K562 (cell line): ENCODE results near the gene DCAF6. TPM values are rescaled to one million over a fixed set of nuclear protein-coding genes. Genes with fewer than 3 reads are reported as not detected.

Experiments used
- CTBP1 ChIP-seq: fragments of 450-650 bp; IDR thresholded peaks from 2 replicates; pipeline ENCODE4 v1.6.1; 2016; ENCODE audit warnings: borderline replicate concordance
- GATA2 ChIP-seq: sonication (generic); formaldehyde crosslinking; IDR thresholded peaks from 2 replicates; pipeline ENCODE4 v1.4.0; 2020; ENCODE audit warnings: mild to moderate bottlenecking, missing genetic modification reagents
- L3MBTL2 ChIP-seq: fragments of 450-650 bp; IDR thresholded peaks from 2 replicates; pipeline ENCODE4 v1.6.1; 2016; ENCODE audit warnings: mild to moderate bottlenecking, moderate library complexity
- LARP7 ChIP-seq: fragments of 450-650 bp; IDR thresholded peaks from 2 replicates; pipeline ENCODE4 v1.6.1; 2016
- MIER1 ChIP-seq: fragments of 450-650 bp; IDR thresholded peaks from 2 replicates; pipeline ENCODE4 v1.6.1; 2016; ENCODE audit warnings: antibody characterized with exemption, mild to moderate bottlenecking, low read depth
- MTA2 ChIP-seq: fragments of 450-650 bp; IDR thresholded peaks from 2 replicates; pipeline ENCODE4 v1.6.1; 2016; ENCODE audit warnings: low read depth
- MYNN ChIP-seq, 2 experiments: sonication (generic); formaldehyde crosslinking in 1 of 2; IDR thresholded peaks; 2 replicates each; pipeline versions ENCODE4 v1.5.0 to v1.6.1; 2016 to 2020; ENCODE audit warnings: antibody characterized with exemption in 1 of 2, missing genetic modification reagents in 1 of 2
- RBM34 ChIP-seq: fragments of 200-400 bp; formaldehyde crosslinking; IDR thresholded peaks from 2 replicates; pipeline ENCODE4 v1.6.1; 2018; ENCODE audit warnings: low read length, borderline replicate concordance; ENCODE audit not compliant: insufficient read depth
- SMARCA5 ChIP-seq: fragments of 450-650 bp; IDR thresholded peaks from 2 replicates; pipeline ENCODE4 v1.6.1; 2016
- ZFP1 ChIP-seq: fragments of 450-650 bp; formaldehyde crosslinking; IDR thresholded peaks from 2 replicates; pipeline ENCODE4 v1.4.0; 2020; ENCODE audit warnings: mild to moderate bottlenecking, mixed read lengths
- ZNF184 ChIP-seq: sonication (generic); formaldehyde crosslinking; IDR thresholded peaks from 2 replicates; pipeline ENCODE4 v1.5.0; 2020; ENCODE audit warnings: missing genetic modification reagents
- ZNF41 ChIP-seq: fragments of 250-450 bp; sonication (Bioruptor Pico); conservative IDR thresholded peaks from 2 replicates; pipeline ENCODE4 v1.4.0; 2020; ENCODE audit warnings: mild to moderate bottlenecking
- polyA plus RNA-seq, 8 experiments: library from polyadenylated mRNA; depleted of rRNA in 4 of 8; stranded (reverse) in 5 of 8; unstranded in 3 of 8; fragments of >200 nt; fragmentation: Nextera tagmentation in 2 of 8; fragmentation: Illumina TruSeq in 1 of 8; extraction: Ambion mirVana in 2 of 8; extraction: Trizol in 1 of 8; gene quantifications; 2 replicates each; pipeline versions ENCODE4 v1.2.1 to v1.2.3, GENCODE V29; 2011 to 2014; ENCODE audit warnings: inconsistent platforms in 1 of 8, missing spikeins in 1 of 8
- total RNA-seq, 7 experiments: library from RNA; depleted of rRNA in 6 of 7; stranded (reverse); fragments of >200 nt in 6 of 7; fragmentation: Illumina TruSeq in 2 of 7; extraction: Trizol in 2 of 7; gene quantifications; 2 replicates each; pipeline versions ENCODE4 v1.2.1 to v1.2.3, GENCODE V29; 2011 to 2021; ENCODE audit warnings: low replicate concordance in 1 of 7
- TF ChIP-seq, protein P1 (sequence below): fragments of 150-350 bp; conservative IDR thresholded peaks from 2 replicates; pipeline ENCODE4 v1.6.1; 2014; ENCODE audit warnings: low read length
- TF ChIP-seq, protein P2 (sequence below): fragments of 250-450 bp; sonication (Bioruptor Pico); IDR thresholded peaks from 2 replicates; pipeline ENCODE4 v1.8.0; 2022; ENCODE audit warnings: moderate library complexity, mild to moderate bottlenecking, inconsistent platforms
- TF ChIP-seq, protein P3 (sequence below): sonication (generic); formaldehyde crosslinking; IDR thresholded peaks from 2 replicates; pipeline ENCODE4 v1.8.0; 2022; ENCODE audit warnings: mild to moderate bottlenecking, missing genetic modification reagents
- TF ChIP-seq, protein P4 (sequence below): sonication (generic); formaldehyde crosslinking; IDR thresholded peaks from 2 replicates; pipeline ENCODE4 v1.8.0; 2023; ENCODE audit warnings: mild to moderate bottlenecking, missing genetic modification reagents
- TF ChIP-seq, protein P5 (sequence below): IDR thresholded peaks from 2 replicates; pipeline ENCODE4 v1.6.1; 2011; ENCODE audit warnings: borderline replicate concordance, low read depth, mild to moderate bottlenecking, moderate library complexity, low read length; ENCODE audit not compliant: insufficient read depth, poor library complexity, severe bottlenecking
- TF ChIP-seq, protein P6 (sequence below): fragments of 450-650 bp; IDR thresholded peaks from 2 replicates; pipeline ENCODE4 v1.6.1; 2017; ENCODE audit warnings: antibody characterized with exemption

Gene DCAF6
- total and polyA plus RNA-seq, 9 of the 15 experiments (the other 6 are each of a cell fraction or from before 2014, with no cell fraction given) = 19.1 to 102 (median 46.3) TPM

DNA sequence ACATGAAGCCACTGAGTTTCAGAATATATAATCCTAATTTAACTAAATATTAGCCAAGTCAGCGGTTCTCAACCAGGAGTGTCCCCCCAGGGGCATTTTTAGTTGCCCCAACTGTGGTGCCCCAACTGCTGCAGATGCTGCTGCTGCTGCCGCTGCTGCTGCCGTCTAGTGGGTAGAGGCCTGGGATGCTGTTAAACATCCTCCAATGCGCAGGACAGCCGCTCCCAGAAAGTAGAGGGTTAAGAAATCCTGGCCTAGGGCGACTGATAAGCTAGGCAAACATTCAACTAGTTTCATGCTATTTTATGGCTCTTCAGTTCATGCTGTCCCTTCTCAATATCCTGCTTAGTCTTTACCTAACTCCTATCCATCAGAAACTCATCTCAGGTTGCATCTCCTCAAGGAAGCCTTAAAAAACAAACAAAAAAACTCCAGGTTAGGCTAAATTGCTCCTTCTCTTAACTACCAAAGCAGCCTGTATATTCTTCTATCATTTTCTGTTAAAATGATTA, 9.9 kb upstream of the DCAF6 start (continued):
- TF ChIP-seq L3MBTL2 (no peak), CTBP1 (peak; percentile 90), RBM34 (no peak), ZFP1 (CRISPR knock-in tag) (no peak), ZNF41 (CRISPR knock-in tag) (no peak), ZNF184 (CRISPR knock-in tag) (no peak), MIER1 (no peak), LARP7 (no peak), MYNN (IDR thresholded peaks at IDR 0.05) (peak; percentile 66; the same call in 1 of the 2 replicates), MYNN (CRISPR knock-in tag; IDR thresholded peaks at IDR 0.05) (no peak), MTA2 (peak; percentile 25; the same call in 1 of the 2 replicates), SMARCA5 (no peak), GATA2 (CRISPR knock-in tag) (no peak)
- TF ChIP-seq, protein P1, sequence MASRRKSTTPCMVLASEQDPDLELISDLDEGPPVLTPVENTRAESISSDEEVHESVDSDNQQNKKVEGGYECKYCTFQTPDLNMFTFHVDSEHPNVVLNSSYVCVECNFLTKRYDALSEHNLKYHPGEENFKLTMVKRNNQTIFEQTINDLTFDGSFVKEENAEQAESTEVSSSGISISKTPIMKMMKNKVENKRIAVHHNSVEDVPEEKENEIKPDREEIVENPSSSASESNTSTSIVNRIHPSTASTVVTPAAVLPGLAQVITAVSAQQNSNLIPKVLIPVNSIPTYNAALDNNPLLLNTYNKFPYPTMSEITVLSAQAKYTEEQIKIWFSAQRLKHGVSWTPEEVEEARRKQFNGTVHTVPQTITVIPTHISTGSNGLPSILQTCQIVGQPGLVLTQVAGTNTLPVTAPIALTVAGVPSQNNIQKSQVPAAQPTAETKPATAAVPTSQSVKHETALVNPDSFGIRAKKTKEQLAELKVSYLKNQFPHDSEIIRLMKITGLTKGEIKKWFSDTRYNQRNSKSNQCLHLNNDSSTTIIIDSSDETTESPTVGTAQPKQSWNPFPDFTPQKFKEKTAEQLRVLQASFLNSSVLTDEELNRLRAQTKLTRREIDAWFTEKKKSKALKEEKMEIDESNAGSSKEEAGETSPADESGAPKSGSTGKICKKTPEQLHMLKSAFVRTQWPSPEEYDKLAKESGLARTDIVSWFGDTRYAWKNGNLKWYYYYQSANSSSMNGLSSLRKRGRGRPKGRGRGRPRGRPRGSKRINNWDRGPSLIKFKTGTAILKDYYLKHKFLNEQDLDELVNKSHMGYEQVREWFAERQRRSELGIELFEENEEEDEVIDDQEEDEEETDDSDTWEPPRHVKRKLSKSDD = no peak
- TF ChIP-seq, protein P2, sequence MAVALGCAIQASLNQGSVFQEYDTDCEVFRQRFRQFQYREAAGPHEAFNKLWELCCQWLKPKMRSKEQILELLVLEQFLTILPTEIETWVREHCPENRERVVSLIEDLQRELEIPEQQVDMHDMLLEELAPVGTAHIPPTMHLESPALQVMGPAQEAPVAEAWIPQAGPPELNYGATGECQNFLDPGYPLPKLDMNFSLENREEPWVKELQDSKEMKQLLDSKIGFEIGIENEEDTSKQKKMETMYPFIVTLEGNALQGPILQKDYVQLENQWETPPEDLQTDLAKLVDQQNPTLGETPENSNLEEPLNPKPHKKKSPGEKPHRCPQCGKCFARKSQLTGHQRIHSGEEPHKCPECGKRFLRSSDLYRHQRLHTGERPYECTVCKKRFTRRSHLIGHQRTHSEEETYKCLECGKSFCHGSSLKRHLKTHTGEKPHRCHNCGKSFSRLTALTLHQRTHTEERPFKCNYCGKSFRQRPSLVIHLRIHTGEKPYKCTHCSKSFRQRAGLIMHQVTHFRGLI (CRISPR knock-in tag) = no peak
- TF ChIP-seq, protein P3, sequence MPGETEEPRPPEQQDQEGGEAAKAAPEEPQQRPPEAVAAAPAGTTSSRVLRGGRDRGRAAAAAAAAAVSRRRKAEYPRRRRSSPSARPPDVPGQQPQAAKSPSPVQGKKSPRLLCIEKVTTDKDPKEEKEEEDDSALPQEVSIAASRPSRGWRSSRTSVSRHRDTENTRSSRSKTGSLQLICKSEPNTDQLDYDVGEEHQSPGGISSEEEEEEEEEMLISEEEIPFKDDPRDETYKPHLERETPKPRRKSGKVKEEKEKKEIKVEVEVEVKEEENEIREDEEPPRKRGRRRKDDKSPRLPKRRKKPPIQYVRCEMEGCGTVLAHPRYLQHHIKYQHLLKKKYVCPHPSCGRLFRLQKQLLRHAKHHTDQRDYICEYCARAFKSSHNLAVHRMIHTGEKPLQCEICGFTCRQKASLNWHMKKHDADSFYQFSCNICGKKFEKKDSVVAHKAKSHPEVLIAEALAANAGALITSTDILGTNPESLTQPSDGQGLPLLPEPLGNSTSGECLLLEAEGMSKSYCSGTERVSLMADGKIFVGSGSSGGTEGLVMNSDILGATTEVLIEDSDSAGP (CRISPR knock-in tag) = no peak
- TF ChIP-seq, protein P4, sequence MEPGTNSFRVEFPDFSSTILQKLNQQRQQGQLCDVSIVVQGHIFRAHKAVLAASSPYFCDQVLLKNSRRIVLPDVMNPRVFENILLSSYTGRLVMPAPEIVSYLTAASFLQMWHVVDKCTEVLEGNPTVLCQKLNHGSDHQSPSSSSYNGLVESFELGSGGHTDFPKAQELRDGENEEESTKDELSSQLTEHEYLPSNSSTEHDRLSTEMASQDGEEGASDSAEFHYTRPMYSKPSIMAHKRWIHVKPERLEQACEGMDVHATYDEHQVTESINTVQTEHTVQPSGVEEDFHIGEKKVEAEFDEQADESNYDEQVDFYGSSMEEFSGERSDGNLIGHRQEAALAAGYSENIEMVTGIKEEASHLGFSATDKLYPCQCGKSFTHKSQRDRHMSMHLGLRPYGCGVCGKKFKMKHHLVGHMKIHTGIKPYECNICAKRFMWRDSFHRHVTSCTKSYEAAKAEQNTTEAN (CRISPR knock-in tag) = no peak
- TF ChIP-seq, protein P5, sequence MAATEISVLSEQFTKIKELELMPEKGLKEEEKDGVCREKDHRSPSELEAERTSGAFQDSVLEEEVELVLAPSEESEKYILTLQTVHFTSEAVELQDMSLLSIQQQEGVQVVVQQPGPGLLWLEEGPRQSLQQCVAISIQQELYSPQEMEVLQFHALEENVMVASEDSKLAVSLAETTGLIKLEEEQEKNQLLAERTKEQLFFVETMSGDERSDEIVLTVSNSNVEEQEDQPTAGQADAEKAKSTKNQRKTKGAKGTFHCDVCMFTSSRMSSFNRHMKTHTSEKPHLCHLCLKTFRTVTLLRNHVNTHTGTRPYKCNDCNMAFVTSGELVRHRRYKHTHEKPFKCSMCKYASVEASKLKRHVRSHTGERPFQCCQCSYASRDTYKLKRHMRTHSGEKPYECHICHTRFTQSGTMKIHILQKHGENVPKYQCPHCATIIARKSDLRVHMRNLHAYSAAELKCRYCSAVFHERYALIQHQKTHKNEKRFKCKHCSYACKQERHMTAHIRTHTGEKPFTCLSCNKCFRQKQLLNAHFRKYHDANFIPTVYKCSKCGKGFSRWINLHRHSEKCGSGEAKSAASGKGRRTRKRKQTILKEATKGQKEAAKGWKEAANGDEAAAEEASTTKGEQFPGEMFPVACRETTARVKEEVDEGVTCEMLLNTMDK = no peak
- TF ChIP-seq, protein P6, sequence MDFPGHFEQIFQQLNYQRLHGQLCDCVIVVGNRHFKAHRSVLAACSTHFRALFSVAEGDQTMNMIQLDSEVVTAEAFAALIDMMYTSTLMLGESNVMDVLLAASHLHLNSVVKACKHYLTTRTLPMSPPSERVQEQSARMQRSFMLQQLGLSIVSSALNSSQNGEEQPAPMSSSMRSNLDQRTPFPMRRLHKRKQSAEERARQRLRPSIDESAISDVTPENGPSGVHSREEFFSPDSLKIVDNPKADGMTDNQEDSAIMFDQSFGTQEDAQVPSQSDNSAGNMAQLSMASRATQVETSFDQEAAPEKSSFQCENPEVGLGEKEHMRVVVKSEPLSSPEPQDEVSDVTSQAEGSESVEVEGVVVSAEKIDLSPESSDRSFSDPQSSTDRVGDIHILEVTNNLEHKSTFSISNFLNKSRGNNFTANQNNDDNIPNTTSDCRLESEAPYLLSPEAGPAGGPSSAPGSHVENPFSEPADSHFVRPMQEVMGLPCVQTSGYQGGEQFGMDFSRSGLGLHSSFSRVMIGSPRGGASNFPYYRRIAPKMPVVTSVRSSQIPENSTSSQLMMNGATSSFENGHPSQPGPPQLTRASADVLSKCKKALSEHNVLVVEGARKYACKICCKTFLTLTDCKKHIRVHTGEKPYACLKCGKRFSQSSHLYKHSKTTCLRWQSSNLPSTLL = no peak
